Activated naive CD4-positive, alpha-beta T cell (primary cell): Measurements from ENCODE around the gene PNMT.
"Not testable (repeated sequence)": the region's sequence is repeated elsewhere in the genome, so short reads cannot be mapped to it uniquely, and the experiment has no call there.

Experiments used
- DNase-seq, 4 experiments: peaks; one replicate each; lab custom pipeline; 2025; lab: John Stamatoyannopoulos, UW

Gene PNMT

DNA sequence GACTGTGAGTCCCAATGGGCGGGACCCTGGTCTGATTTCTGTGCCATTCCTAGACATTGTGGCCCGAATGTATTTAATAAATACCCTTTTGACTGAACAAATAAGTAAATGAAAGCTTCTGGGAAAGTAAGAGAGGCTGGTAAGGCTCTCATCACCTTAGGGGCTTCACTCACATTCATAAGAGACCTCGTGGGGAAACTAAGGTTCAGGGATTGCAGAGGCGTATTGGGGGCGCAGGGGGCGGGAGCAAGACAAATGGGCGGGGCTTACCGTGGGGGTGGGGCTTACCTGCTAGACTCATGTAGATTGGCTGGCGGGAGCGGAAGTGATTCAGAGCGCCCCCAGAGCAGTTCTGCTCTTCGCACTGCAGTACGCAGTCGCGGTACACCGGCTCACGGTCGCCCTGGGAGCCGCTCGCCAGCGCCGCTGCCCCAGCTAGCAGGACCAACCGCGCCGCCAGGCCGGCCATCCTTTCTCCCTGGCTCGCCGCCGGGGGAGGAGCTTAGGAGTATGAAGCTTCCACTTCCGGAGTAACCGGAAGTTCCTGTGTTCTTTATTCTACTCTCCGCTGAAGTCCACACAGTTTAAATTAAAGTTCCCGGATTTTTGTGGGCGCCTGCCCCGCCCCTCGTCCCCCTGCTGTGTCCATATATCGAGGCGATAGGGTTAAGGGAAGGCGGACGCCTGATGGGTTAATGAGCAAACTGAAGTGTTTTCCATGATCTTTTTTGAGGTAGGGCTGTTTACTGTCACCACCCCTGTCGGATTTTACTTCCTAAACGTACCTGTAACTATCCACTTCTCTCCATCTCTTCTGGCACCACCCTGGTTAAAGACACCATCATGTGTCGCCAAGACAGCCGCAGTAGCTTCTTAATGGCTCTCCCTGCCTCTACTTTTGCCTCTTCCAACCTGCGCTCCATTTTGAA, 19.6 kb downstream of the PNMT start, which contains the start of gene PGAP3:
TSS of gene PGAP3 (minus strand) at position 512 of the 929 bp plus-strand sequence. CDS start at position 469, 43 bp downstream.
- DNase-seq, result peak; percentile 54 to 72 (median 65)

DNA sequence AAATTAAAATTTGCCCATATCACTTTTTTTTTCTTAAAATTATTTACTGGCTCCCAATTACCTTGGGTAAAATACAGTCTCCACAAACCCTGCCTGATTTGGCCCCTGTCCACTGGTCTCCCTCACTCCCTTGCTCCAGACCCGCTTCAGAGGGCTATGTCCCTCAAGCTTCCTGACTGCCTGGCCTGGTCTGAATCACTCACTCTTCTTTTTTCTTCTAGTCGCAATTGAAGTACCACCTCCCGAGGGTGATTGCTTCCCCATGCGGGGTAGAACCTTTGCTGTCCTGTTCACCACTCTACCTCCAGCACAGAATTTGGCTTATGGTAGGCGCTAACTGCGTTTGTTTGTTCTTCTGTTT, 20.2 kb downstream of the PNMT start:
- DNase-seq, result no peak

DNA sequence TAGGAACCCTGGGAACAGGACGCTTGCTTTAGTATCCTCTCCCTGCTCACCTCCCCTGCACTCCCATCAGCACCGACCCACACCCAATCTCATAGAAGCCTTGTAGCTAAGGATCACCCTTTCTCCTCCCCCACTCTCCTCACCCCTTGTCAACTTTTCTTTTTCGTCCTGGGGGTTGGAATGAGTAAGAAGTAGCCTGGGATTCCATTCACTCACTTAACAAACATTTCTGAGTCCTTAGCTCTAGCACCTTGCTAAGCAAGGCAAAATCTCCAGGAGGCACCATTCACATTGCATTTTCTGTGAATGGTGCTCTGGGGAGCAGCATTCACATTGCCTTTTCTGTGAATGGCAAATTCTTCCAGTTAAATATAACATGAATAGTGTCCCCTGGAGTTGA, 20.7 kb downstream of the PNMT start:
- DNase-seq, result no peak

DNA sequence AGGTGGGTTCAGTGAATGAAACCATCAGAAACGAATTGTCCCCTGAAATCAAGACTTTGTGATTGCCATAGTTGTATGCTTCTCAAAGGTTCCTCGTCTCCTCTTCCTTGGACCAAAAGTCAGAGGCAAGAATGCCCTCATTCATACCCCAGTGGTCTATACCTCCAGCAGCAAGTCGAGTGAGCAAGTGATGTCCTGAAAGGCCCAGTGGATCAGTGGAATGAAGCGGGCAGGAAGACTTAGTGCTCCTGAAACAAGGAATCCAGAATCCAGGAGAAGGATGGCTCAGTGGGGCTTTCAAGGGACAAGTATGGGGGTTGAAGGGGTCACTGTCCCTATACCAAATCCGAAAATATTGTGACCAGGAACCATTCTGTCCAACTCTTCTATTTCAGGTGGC, 26.3 kb downstream of the PNMT start:
- DNase-seq, result no peak

DNA sequence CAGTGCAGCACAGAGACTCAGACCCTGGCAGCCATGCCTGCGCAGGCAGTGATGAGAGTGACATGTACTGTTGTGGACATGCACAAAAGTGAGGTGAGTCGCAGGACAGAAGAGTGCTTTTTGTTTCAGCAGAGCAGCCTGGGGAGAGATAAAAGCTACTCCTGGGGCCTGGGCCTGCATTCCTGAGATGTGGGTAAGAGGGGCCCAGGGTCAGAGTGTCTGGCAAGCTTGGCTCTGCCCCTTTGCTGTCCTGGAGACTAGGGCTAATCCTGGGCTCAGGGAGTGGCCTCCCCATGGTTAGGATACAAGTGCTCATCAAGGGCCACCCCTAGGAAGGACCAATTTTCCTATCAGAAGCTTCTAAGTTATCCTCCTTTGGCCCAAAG, 26.8 kb downstream of the PNMT start:
- DNase-seq, result no peak

DNA sequence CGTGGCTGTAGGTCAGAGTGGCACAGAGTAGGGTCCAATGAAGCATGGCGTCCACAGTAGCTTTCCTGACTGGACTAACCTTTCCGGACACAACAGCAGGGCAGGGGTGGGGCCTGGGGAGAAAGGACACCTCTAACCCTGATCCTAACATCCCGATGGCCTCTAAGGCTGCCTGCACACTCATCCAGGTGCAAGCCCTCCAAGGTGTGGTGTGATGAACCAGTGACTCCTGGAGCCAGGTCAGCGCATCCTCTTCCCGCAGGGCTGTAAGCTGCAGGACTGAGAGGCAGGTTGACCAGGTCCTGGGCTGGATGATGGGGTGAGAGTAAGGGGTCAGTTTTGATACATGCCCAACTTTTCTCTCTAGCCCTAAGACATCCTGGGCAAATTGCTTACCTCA, 28.5 kb downstream of the PNMT start:
- DNase-seq, result no peak

DNA sequence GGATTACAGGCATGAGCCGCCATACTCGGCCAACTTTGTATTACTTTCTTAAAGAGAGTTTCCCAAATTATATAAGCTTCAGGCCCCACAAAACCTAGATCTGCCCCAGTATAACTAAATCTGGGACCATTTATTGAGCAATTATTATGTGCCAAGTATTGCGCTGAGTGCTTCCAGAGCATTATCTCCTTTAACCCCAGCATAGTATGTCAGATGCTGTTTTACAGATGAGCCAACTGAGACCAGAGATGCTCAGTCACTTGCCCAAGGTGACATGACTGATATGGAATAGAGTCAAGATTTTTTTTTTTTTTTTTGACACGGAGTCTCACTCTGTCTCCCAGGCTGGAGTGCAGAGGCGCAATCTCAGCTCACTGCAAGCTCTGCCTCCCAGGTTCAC, 29.7 kb downstream of the PNMT start:
- DNase-seq, result no peak

DNA sequence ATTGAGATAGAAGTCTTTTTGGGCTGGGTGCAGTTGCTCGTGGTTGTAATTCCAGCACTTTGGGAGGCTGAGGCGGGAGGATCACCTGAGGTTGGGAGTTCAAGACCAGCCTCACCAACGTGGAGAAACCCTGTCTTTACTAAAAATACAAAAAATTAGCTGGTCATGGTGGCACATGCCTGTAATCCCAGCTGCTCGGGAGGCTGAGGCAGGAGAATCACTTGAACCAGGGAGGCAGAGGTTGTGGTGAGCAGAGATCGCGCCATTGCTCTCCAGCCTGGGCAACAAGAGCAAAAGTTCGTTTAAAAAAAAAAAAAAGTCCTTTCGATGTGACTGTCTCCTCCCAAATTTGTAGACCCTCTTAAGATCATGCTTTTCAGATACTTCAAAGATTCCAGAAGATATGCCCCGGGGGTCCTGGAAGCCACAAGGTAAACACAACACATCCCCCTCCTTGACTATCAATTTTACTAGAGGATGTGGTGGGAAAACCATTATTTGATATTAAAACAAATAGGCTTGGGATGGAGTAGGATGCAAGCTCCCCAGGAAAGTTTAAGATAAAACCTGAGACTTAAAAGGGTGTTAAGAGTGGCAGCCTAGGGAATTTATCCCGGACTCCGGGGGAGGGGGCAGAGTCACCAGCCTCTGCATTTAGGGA, 31.0 kb downstream of the PNMT start:
- DNase-seq, result not testable (repeated sequence)

DNA sequence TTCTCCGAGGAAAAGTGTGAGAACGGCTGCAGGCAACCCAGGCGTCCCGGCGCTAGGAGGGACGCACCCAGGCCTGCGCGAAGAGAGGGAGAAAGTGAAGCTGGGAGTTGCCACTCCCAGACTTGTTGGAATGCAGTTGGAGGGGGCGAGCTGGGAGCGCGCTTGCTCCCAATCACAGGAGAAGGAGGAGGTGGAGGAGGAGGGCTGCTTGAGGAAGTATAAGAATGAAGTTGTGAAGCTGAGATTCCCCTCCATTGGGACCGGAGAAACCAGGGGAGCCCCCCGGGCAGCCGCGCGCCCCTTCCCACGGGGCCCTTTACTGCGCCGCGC, 31.5 kb downstream of the PNMT start, which contains the start of gene ERBB2:
TSS of gene ERBB2 (plus strand) at position 247 of the 330 bp plus-strand sequence. CDS start 175 bp downstream, outside the sequence.
- no peak for DNase-seq

DNA sequence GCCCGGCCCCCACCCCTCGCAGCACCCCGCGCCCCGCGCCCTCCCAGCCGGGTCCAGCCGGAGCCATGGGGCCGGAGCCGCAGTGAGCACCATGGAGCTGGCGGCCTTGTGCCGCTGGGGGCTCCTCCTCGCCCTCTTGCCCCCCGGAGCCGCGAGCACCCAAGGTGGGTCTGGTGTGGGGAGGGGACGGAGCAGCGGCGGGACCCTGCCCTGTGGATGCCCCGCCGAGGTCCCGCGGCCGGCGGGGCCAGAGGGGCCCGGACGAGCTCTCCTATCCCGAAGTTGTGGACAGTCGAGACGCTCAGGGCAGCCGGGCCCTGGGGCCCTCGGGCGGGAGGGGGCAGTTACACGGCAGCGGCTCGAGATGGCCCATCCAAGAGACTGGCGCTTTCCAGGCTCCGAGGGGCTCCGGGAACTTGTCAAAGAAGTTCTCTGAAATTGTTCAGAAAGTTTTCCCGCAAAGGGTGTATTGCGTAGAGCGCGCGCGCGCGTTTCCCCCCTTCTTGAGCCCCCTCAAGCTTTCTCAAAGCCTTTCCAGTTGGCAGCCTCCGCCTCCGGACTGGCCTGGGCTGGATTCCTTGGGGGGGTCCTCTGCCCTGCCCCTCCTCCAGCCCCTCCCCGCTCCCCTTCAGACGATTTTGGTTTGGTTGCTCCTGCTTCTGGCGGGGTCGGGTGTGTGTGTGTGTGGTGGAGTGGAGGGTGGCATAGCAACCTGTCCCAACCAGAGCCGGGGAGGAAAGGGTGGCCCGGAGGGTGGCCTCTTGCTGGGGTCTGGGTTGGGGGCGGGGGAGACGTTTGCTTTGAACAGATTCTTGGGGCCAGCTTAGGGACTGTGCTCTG, 32.1 kb downstream of the PNMT start:
- DNase-seq, result no peak

DNA sequence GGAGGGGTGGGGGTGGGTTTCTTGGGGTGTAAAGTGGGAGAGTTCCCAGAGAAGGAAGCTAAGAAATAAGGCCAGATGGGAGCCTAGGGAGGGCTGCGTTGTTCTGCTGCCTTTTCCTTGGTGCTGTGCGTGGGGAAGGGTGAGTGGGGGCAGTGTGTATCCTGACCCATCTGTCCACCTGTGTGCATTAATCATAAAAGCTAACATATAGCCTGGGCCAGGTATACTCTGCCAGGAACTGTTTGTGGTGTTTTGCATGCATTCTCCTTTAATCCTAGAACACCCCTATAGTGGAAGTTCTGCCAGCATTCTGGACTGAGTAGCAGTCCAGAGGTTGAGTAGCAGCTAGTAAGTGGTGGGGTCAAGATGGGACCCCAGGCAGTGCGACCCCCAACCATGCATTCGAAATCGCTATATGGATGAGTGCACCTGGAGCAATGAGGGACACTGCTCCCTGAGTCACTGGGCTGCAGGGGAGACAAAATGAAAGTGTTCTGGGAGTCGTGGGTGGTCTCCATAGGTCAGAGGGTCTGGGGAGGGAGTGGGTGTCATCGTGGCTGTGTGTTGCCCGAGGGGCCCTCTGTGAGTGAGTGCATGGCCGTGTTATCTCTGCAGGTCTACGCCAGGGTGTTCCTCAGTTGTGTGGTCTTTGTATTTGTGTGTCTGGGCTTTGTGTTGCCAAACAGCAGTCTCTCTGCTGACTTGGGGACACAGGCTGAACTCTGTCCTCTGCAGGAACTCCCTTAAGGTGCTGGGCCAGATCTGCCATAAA, 32.9 kb downstream of the PNMT start:
- DNase-seq, result no peak

DNA sequence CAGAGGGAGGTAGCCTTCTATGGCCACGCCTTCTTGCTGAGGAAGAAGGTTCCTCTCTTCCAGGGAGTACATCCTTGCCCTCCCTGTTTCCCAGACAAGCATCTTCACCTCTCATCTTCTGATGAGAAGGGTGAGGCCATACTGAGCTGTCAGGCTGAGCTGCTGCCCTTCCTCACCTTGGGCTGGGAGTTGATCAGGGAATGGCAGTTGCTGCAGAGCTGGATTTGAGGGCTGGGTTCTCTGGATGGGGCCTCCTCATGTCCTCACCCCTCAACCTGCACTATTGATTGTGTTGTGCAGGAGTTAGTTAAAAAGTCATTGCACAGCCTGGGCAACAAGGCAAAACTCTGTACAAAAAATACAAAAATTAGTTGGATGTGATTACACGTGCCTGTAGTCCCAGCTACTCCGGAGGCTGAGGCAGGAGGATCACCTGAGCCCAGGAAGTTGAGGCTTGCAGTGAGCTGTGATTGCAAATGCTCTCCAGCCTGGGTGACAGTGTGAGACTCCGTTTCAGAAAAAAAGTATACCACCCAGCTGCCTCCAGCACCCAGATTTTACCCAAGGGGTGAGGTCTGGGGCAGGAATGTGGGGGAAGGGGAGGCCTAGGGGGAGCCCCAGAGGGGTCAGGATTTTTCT, 33.6 kb downstream of the PNMT start:
- DNase-seq, result no peak

DNA sequence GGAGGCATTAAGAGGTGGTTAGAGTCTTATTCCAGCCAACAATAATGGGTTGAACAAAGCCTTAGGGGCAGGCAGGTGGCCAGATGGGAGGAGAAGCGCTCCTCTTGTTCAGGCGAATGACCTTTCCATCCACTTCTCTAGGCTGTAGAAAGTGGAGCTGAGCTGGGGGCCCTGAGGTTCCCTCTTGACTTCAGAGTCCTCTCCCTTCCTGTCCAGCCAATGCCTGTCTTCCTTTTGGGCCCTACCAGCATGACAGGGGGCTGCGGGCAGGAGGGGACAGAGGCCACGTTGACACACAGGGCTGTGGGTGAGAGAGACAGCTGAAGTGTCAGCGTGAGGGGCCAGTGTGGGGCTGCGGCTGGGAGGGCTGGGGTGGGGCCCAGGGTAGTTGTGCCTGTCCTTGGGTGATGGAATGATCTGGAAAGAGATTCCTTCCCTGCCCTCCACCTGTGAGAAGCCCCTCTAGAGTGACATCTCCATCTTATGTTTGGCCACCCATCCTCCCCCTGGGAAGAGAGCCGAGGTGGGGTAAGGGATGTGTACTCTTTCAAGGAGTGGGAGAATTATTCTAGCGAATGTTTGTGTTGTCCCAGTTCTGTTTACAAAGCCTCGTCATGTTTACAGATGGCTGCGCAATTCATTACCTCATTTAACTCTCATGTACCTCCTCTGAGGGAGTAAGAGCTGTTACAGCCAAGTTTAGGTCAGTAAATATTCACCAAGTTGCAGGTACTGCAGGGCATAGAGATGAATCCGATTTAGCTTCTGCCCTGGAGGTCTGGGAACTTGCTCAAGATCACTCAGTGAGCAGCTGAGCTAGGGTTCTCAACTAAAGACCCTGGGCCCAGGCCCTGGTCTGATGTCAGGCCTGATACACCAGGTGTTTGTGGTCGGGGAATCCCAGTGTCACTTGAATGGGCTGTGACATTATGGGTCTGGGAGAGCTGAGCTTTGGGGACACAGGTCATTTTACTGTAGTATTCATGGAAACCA, 34.9 kb downstream of the PNMT start:
- no peak for DNase-seq

DNA sequence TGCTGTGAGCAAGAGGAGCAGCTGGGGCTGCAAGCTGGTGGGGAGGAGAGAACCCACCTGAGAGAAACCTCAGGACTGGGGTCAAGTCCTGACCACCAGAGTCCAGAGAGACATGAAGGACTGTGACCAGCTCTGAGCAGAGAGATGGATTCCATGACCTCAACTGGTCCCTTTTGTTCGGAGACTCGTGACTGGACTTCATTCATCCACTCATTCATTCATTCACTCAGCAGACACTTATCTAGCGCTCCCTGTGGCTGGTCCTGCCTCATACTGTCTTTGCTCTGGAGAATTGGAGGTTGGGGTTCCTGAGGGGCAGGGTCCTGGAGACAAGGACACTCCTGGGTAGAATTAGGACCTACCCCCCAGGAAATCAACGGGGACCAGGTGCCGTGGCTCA, 35.7 kb downstream of the PNMT start:
- DNase-seq, result no peak

DNA sequence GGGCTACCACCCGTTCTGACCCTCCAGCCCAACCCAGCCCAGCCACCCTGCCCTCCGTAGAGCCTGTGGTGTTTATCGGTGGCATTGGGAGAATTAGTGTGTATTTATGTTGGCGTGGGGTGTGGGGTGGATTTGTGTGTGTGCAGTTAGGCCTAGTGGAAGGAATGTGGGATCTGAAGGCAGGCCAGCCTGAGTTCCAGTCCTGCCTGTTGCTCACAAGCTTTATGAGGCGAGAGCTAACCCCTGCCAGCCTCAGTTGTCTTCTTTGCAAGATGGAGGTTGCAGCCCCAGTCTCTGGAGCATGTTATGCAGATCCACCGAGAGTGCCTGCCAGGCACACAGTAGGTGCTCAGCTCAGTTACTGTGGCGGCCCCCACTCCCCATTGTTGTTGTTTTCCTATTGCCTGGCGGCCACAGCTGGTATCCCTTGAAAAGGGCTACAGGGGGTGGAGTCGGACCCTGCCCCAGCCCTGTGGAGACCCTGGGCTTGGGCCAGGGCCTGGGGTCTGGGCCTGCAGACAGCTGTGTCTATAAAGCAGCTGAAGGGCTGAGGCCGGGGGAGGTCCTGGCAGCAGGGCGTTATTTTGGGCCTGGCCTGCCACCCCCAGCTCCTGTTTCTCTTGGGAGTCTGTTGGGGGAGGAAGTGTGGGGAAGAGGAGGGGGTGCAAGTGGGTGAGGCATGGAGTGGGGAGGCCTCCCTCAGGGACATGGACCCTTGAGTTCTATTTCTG, 36.7 kb downstream of the PNMT start:
- no peak for DNase-seq

DNA sequence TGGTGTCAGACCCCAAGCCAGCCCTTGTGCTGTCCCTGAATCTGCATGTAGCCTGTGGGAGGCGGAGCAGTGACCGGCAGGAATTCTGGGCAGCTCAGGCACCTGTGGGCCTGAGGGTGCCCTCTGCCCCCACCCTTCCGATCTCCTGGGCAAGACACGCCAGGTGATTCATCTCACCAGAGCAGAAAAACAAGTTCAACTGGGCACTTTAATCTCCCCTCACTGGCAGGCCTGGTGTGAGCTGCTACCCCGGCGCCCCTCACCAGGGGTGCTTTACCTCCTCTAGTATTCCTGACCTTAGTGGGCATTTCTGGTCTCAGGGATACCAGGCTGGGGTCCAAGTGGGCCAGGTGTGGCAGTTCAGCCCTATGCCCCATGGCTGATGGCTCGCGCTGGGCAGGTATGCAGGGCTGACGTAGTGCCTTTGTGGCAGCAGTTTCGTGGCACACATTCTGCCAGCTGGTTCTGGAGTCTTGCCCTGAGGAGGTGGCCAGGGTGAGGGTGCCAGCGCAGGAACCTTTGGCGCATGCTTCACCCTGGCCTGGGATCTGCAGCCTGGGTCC, 37.6 kb downstream of the PNMT start:
- DNase-seq, result no peak

DNA sequence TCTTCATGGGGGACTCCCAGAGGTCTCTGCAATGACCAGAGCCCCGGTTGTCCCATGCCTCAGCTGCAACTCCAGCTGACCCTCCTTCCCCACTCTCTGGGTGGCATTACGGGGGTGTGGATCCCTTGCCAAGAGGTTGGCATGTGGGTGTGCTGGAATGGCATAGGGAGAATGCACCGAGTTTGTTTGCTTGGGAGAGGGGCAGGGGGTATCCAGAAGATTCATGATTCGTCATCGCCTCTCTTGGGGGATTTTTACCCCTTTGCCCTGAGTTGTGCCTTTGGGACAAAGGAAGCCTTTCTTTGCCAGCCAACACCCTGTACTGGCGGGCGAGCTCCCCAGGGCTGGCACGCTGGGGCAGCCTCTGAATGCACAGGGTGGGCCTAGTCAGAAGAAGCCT, 38.1 kb downstream of the PNMT start:
- DNase-seq, result no peak

DNA sequence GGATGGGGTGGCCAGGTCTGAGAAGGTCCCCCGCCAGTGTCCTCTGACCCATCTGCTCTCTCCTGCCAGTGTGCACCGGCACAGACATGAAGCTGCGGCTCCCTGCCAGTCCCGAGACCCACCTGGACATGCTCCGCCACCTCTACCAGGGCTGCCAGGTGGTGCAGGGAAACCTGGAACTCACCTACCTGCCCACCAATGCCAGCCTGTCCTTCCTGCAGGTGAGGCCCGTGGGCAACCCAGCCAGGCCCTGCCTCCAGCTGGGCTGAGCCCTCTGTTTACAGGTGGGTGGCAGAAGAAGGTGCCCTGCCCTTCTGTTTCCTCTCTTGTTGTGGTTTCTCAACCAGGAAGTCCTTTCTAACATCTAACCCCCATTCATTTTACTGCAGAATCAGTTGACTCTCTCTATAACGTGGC, 38.7 kb downstream of the PNMT start:
- DNase-seq, result no peak
